K562 (cell line): ENCODE results near the gene MCRS1. TPM values are rescaled to one million over a fixed set of nuclear protein-coding genes. Genes with fewer than 3 reads are reported as not detected.

Source experiments
- ATAC-seq: fragments of 200-7000 bp; cut with Tn5 transposase; 3 replicates; pipeline ENCODE4 v1.9.1; 2020; ENCODE audit warnings: moderate library complexity
- BruUV-seq: library from RNA; stranded (reverse); fragments of 400-500 nt; replicated peaks from 2 replicates; lab custom pipeline; 2021; lab: Mats Ljungman, UMichigan
- CTCF ChIA-PET: fragments of 300-600 bp; formaldehyde crosslinking; extraction: SDS; loops from one replicate; lab custom pipeline; 2021; ENCODE audit warnings: low intra/inter-chr PET ratio; lab: Yijun Ruan, JAX
- POLR2A ChIA-PET: fragments of 300-600, 350-650 bp; sonication (Branson Sonifier 250); formaldehyde crosslinking; extraction: SDS; loops from one replicate; lab custom pipeline; 2021; ENCODE audit warnings: antibody characterized with exemption, inconsistent platforms; lab: Yijun Ruan, JAX
- DNase-seq, 4 experiments: peaks; one replicate each; pipeline versions ENCODE4 v3.0.0 to v3.0.0-alpha.2; 2011 to 2018; ENCODE audit warnings: low spot score in 3 of 4, mixed read lengths in 3 of 4; ENCODE audit errors: extremely low read depth in 1 of 4
- FAIRE-seq: peaks from 2 replicates; lab custom pipeline; 2011; peaks lifted over from hg19 to GRCh38; lab: Jason Lieb, UNC
- H2AFZ ChIP-seq: 2 replicates; pipeline ENCODE4 v1.6.0; 2011; ENCODE audit warnings: low read depth, low read length, control low read depth, inconsistent platforms
- H3K27ac ChIP-seq: fragments of 200-600 bp; 3 replicates; pipeline ENCODE4 v1.8.0; 2011; ENCODE audit warnings: low read depth, mild to moderate bottlenecking, control low read depth, inconsistent platforms, low read length, moderate library complexity, mixed read lengths; ENCODE audit errors: extremely low read depth
- H3K27me3 ChIP-seq, 2 experiments: fragments of 300-600 bp in 1 of 2; 2 replicates in 1 of 2; 3 replicates in 1 of 2; pipeline versions ENCODE4 v1.6.0 to v1.8.0; 2011; ENCODE audit warnings: inconsistent platforms in 2 of 2, low read length in 2 of 2, mild to moderate bottlenecking in 1 of 2, mixed read lengths in 1 of 2, moderate library complexity in 1 of 2; ENCODE audit not compliant: control insufficient read depth in 2 of 2, insufficient read depth in 2 of 2
- H3K36me3 ChIP-seq: fragments of 300-600 bp; 3 replicates; pipeline ENCODE4 v1.8.0; 2011; ENCODE audit warnings: mild to moderate bottlenecking, low read length, inconsistent platforms; ENCODE audit not compliant: control insufficient read depth, insufficient read depth
- H3K4me1 ChIP-seq, 2 experiments: fragments of 200-600 bp in 1 of 2; replicated peaks in 1 of 2; 2 replicates in 1 of 2; 3 replicates in 1 of 2; pipeline versions ENCODE4 v1.5.1 to v1.8.0; 2011; ENCODE audit warnings: inconsistent platforms in 2 of 2, low read length in 2 of 2, mild to moderate bottlenecking in 1 of 2, mixed read lengths in 1 of 2, moderate library complexity in 1 of 2; ENCODE audit not compliant: control insufficient read depth in 2 of 2, insufficient read depth in 2 of 2
- H3K4me2 ChIP-seq: 2 replicates; pipeline ENCODE4 v1.6.1; 2011; ENCODE audit warnings: low read length, control low read depth, inconsistent platforms, mixed read lengths; ENCODE audit not compliant: insufficient read depth
- H3K4me3 ChIP-seq: fragments of 200-600 bp; sonication (generic), shearing (Covaris generic); 2 replicates; pipeline ENCODE4 v1.5.1; 2016; ENCODE audit warnings: control low read depth, inconsistent platforms
- H3K79me2 ChIP-seq: fragments of 200-600 bp; 3 replicates; pipeline ENCODE4 v1.8.0; 2011; ENCODE audit warnings: low read length, inconsistent platforms; ENCODE audit not compliant: control insufficient read depth, insufficient read depth
- H3K9ac ChIP-seq, 2 experiments: 2 replicates each; pipeline versions ENCODE4 v1.6.0 to v1.6.1; 2011; ENCODE audit warnings: low read depth in 2 of 2, low read length in 2 of 2, control low read depth in 1 of 2, inconsistent platforms in 1 of 2, mild to moderate bottlenecking in 1 of 2, mixed read lengths in 1 of 2; ENCODE audit not compliant: insufficient read depth in 1 of 2
- H3K9me1 ChIP-seq: one replicate; pipeline ENCODE4 v1.6.0; 2011; ENCODE audit warnings: inconsistent platforms, mild to moderate bottlenecking, low read length, moderate library complexity; ENCODE audit not compliant: control insufficient read depth, insufficient read depth
- H3K9me3 ChIP-seq: replicated peaks from 2 replicates; pipeline ENCODE4 v1.5.1; 2011; ENCODE audit warnings: low read depth, low read length, inconsistent platforms; ENCODE audit not compliant: control insufficient read depth, insufficient read depth
- H4K20me1 ChIP-seq: replicated peaks from 2 replicates; pipeline ENCODE4 v1.6.1; 2011; ENCODE audit warnings: low read length, inconsistent platforms, mixed read lengths; ENCODE audit not compliant: control insufficient read depth, insufficient read depth
- CCAR2 ChIP-seq: fragments of 200-400 bp; formaldehyde crosslinking; IDR thresholded peaks from 2 replicates; pipeline ENCODE4 v1.6.1; 2017; ENCODE audit warnings: mild to moderate bottlenecking, low read depth, low read length
- CTBP1 ChIP-seq: fragments of 450-650 bp; IDR thresholded peaks from 2 replicates; pipeline ENCODE4 v1.6.1; 2016; ENCODE audit warnings: borderline replicate concordance
- MXD1 ChIP-seq: fragments of 250-450 bp; sonication (Bioruptor Pico); IDR thresholded peaks from 2 replicates; pipeline ENCODE4 v1.8.0; 2021; ENCODE audit warnings: borderline replicate concordance, mild to moderate bottlenecking, moderate library complexity; ENCODE audit not compliant: poor library complexity, severe bottlenecking
- NCOA2 ChIP-seq, 2 experiments: fragments of 450-650 bp; IDR thresholded peaks; 2 replicates each; pipeline ENCODE4 v1.6.1; 2018; ENCODE audit warnings: mild to moderate bottlenecking in 2 of 2, moderate library complexity in 1 of 2; ENCODE audit not compliant: partially characterized antibody in 2 of 2
- NELFE ChIP-seq: IDR thresholded peaks from 2 replicates; pipeline ENCODE4 v1.6.1; 2011; ENCODE audit warnings: mild to moderate bottlenecking; ENCODE audit not compliant: insufficient read depth, insufficient read length
- RBM25 ChIP-seq: fragments of 200-400 bp; formaldehyde crosslinking; IDR thresholded peaks from 2 replicates; pipeline ENCODE4 v1.6.1; 2018; ENCODE audit warnings: low read length, low read depth, moderate library complexity; ENCODE audit not compliant: severe bottlenecking
- SUPT5H ChIP-seq: fragments of 450-650 bp; IDR thresholded peaks from 2 replicates; pipeline ENCODE4 v1.6.1; 2016
- TAF1 ChIP-seq: IDR thresholded peaks from 2 replicates; pipeline ENCODE4 v1.6.1; 2011; ENCODE audit warnings: mild to moderate bottlenecking, low read length, moderate library complexity; ENCODE audit not compliant: insufficient read depth, control insufficient read depth, severe bottlenecking; ENCODE audit errors: extremely low read depth
- TBL1XR1 ChIP-seq, 2 experiments: IDR thresholded peaks; 2 replicates each; pipeline ENCODE4 v1.6.1; 2012; ENCODE audit warnings: improper control_type of control experiment in 2 of 2, low read length in 2 of 2, mild to moderate bottlenecking in 1 of 2
- TRIM24 ChIP-seq, 2 experiments: fragments of 450-650 bp; IDR thresholded peaks; 2 replicates each; pipeline ENCODE4 v1.6.1; 2016
- XRCC4 ChIP-seq: IDR thresholded peaks from one replicate; pipeline ENCODE4 v1.6.1; 2011; ENCODE audit not compliant: insufficient read depth, insufficient read length; ENCODE audit errors: extremely low read depth
- ZBTB33 ChIP-seq: sonication (generic); formaldehyde crosslinking; IDR thresholded peaks from 2 replicates; pipeline ENCODE4 v1.8.1; 2023; ENCODE audit warnings: mild to moderate bottlenecking, missing genetic modification reagents
- ZNF583 ChIP-seq: fragments of 250-450 bp; sonication (Bioruptor Pico); IDR thresholded peaks from 2 replicates; pipeline ENCODE4 v1.4.0; 2020
- WGBS: fragments of 100-300 bp; shearing (Covaris generic); methylation state at CpG from one replicate; pipeline ENCODE4 v1.1.6; 2016; ENCODE audit warnings: low coverage, mixed read lengths; ENCODE audit not compliant: insufficient coverage; ENCODE audit errors: missing lambda C conversion rate; 5-methylcytosine and 5-hydroxymethylcytosine counted together
- in situ Hi-C: fragments of 300-500 bp; cut with MboI; formaldehyde crosslinking; loops from 4 replicates; pipeline ENCODE4 v1.15.0; 2018; ENCODE audit warnings: inconsistent platforms, mixed read lengths
- intact Hi-C: fragments of 100-400 bp; cut with micrococcal nuclease; formaldehyde crosslinking; loops from 2 replicates; pipeline ENCODE4 v1.14.2; 2022
- polyA plus RNA-seq, 8 experiments: library from polyadenylated mRNA; depleted of rRNA in 4 of 8; stranded (reverse) in 5 of 8; unstranded in 3 of 8; fragments of >200 nt; fragmentation: Nextera tagmentation in 2 of 8; fragmentation: Illumina TruSeq in 1 of 8; extraction: Ambion mirVana in 2 of 8; extraction: Trizol in 1 of 8; gene quantifications; 2 replicates each; pipeline versions ENCODE4 v1.2.1 to v1.2.3, GENCODE V29; 2011 to 2014; ENCODE audit warnings: inconsistent platforms in 1 of 8, missing spikeins in 1 of 8
- total RNA-seq, 7 experiments: library from RNA; depleted of rRNA in 6 of 7; stranded (reverse); fragments of >200 nt in 6 of 7; fragmentation: Illumina TruSeq in 2 of 7; extraction: Trizol in 2 of 7; gene quantifications; 2 replicates each; pipeline versions ENCODE4 v1.2.1 to v1.2.3, GENCODE V29; 2011 to 2021; ENCODE audit warnings: low replicate concordance in 1 of 7

The MCRS1 gene
- total and polyA plus RNA-seq, 9 of the 15 experiments (the other 6 are each of a cell fraction or from before 2014, with no cell fraction given), result 50.0 to 100 (median 73.2) TPM

GRCh38 chr12:49584591-49584990 lies 16.6 kb upstream of the MCRS1 start:
- ATAC-seq, result no peak
- H3K9me3 ChIP-seq, result no peaks in the 10 kb centered on the region
- H3K4me1 ChIP-seq, result peaks cover 0 to 13% of the 10 kb centered on the region in 2 experiments; a peak in 3 of 5 replicates
- 80% methylated on average over 7 of the region's 7 CpGs for WGBS
- CTCF ChIA-PET, result no interaction called here
- no peak overlapping the region for H3K9ac ChIP-seq
- H2AFZ ChIP-seq, result no peak overlapping the region
- no peak for TF ChIP-seq CCAR2
- TF ChIP-seq TRIM24 (IDR thresholded peaks at IDR 0.05), result no peak
- TF ChIP-seq NELFE, result no peak
- TF ChIP-seq ZNF583 (CRISPR knock-in tag), result no peak
- no peak for TF ChIP-seq CTBP1
- TF ChIP-seq TAF1, result no peak
- TF ChIP-seq ZBTB33 (CRISPR knock-in tag), result no peak
- no peak for TF ChIP-seq RBM25
- TF ChIP-seq TBL1XR1 (IDR thresholded peaks at IDR 0.05; ENCODE audit: low read length in 2 of 2), result no peak
- no peak for TF ChIP-seq MXD1 (CRISPR knock-in tag)
- TF ChIP-seq SUPT5H, result no peak
- no peak for TF ChIP-seq XRCC4
- TF ChIP-seq NCOA2 (IDR thresholded peaks at IDR 0.05; ENCODE audit: partially characterized antibody in 2 of 2), result no peak
- peaks cover 16% of the 10 kb centered on the region; the same call in 1 of the 2 replicates for H4K20me1 ChIP-seq
- no peak for DNase-seq
- no peak overlapping the region for H3K27ac ChIP-seq
- peaks cover 40% of the 10 kb centered on the region; the same call in 2 of the 3 replicates for H3K36me3 ChIP-seq
- H3K9me1 ChIP-seq, result peaks cover 6% of the 10 kb centered on the region
- FAIRE-seq, result no peak
- no TSS peak for BruUV-seq
- POLR2A ChIA-PET, result no interaction called here
- intact Hi-C loops (no loop called here), in situ Hi-C loops (no loop called here)
- H3K79me2 ChIP-seq, result peaks cover 4% of the 10 kb centered on the region; the same call in 2 of the 3 replicates
- H3K27me3 ChIP-seq, result no peaks in the 10 kb centered on the region
- H3K4me2 ChIP-seq, result no peak overlapping the region
- H3K4me3 ChIP-seq, result no peak overlapping the region
